GM12865 (cell line): ENCODE measurements around the gene ZNF846.
"Not testable (repeated sequence)": the region's sequence is repeated elsewhere in the genome, so short reads cannot be mapped to it uniquely, and the experiment has no call there.

ENCODE experiments used
- DNase-seq: peaks from one replicate; pipeline ENCODE4 v3.0.0; 2010; ENCODE audit warnings: low read depth
- H3K4me3 ChIP-seq: 2 replicates; pipeline ENCODE4 v1.5.1; 2011; ENCODE audit warnings: mild to moderate bottlenecking, low read depth, low read length, control low read depth
- CTCF ChIP-seq: IDR thresholded peaks from 2 replicates; pipeline ENCODE4 v1.5.1; 2011; ENCODE audit warnings: low read length, control low read depth, low read depth, inconsistent platforms; ENCODE audit not compliant: insufficient read depth; ENCODE audit errors: missing control alignments

ZNF846 gene

GRCh38 chr19:9799162-9799561 lies 30.6 kb upstream of the ZNF846 start:
- H3K4me3 ChIP-seq, result no peak overlapping the region
- TF ChIP-seq CTCF, result no peak
- DNase-seq, result no peak

GRCh38 chr19:9797871-9798270 lies 29.3 kb upstream of the ZNF846 start:
- H3K4me3 ChIP-seq, result no peak overlapping the region
- TF ChIP-seq CTCF, result no peak
- no peak for DNase-seq

GRCh38 chr19:9796113-9796773 lies 27.7 kb upstream of the ZNF846 start:
- peak; percentile 89 for TF ChIP-seq CTCF
- no peak overlapping the region for H3K4me3 ChIP-seq
- peak; percentile 91 for DNase-seq

- peak overlapping the region; percentile 57 for H3K4me3 ChIP-seq
- TF ChIP-seq CTCF, result no peak
- peak; percentile 41 for DNase-seq
Measured at GRCh38 chr19:9793071-9793591, 24.6 kb upstream of the ZNF846 start.

- TF ChIP-seq CTCF, result no peak
- peak; percentile 93 for DNase-seq
- peak overlapping the region; percentile 58 for H3K4me3 ChIP-seq
Measured at GRCh38 chr19:9792206-9793070, 23.9 kb upstream of the ZNF846 start.

- peak overlapping the region; percentile 58 for H3K4me3 ChIP-seq
- no peak for TF ChIP-seq CTCF
- DNase-seq, result peak; percentile 93
Measured at GRCh38 chr19:9791552-9792205, 23.1 kb upstream of the ZNF846 start.

GRCh38 chr19:9791073-9791367 lies 22.5 kb upstream of the ZNF846 start:
- H3K4me3 ChIP-seq, result peak overlapping the region; percentile 58
- not testable (repeated sequence) for DNase-seq

- not testable (repeated sequence) for H3K4me3 ChIP-seq, DNase-seq
Measured at GRCh38 chr19:9789579-9789978, 21.0 kb upstream of the ZNF846 start.
